Measurements from ENCODE around the gene ITGA1.

Gene ITGA1

GRCh38 chr5:53006911-53007890 is 219.5 kb downstream of the ITGA1 start:
- DNase-seq, result no peak

- DNase-seq, result no peak
Observed at GRCh38 chr5:53008751-53009150, 221.0 kb downstream of the ITGA1 start.
